ENCODE data around the gene PKMYT1. TPM values are rescaled to one million over a fixed set of nuclear protein-coding genes. Genes with fewer than 3 reads are reported as not detected.

Gene PKMYT1
- polyA plus RNA-seq, 1 donor (not counting 4 experiments of a cell fraction or from before 2014, with no cell fraction given), result 6.9 TPM

- peaks cover 24% of the 10 kb centered on the region for H3K4me1 ChIP-seq (ENCODE audit: control insufficient read depth, extremely low read depth, insufficient read depth, low read length)
- H3K9me3 ChIP-seq (ENCODE audit: control insufficient read depth, low read depth, low read length), result no peaks in the 10 kb centered on the region
- no peak overlapping the region for H3K4me3 ChIP-seq (ENCODE audit: control insufficient read depth in 2 of 3, extremely low read depth in 1 of 3, insufficient read depth in 2 of 3, low read depth in 1 of 3, low read length in 3 of 3)
- dilution Hi-C loops (cut with MboI; ENCODE audit: extremely low pct_ligation_motif_present, low sequenced_read_pairs), result no loop called here
- H3K36me3 ChIP-seq (ENCODE audit: control insufficient read depth in 2 of 2, extremely low read depth in 1 of 2, insufficient read depth in 2 of 2, low read length in 2 of 2), result peaks cover 16 to 28% of the 10 kb centered on the region in 2 experiments
- no peak overlapping the region for H3K27ac ChIP-seq (ENCODE audit: control insufficient read depth, insufficient read depth, low read length)
- H3K79me2 ChIP-seq (ENCODE audit: control insufficient read depth, insufficient read depth, low read length), result no peaks in the 10 kb centered on the region
- no peak for DNase-seq (ENCODE audit: low read depth, low spot score)
- TF ChIP-seq CTCF (optimal IDR thresholded peaks at IDR 0.05 in 1 of 3, IDR thresholded peaks at IDR 0.05 in 1 of 3, conservative IDR thresholded peaks at IDR 0.05 in 1 of 3; ENCODE audit: extremely low read depth in 1 of 3, insufficient read depth in 2 of 3, low read length in 3 of 3), result no peak
- no peak for TF ChIP-seq EZH2 (IDR thresholded peaks at IDR 0.05; ENCODE audit: low read length)
- H3K9ac ChIP-seq (ENCODE audit: control insufficient read depth, extremely low read depth, insufficient read depth, low read length), result no peak overlapping the region
- H3K27me3 ChIP-seq (ENCODE audit: control insufficient read depth, extremely low read depth, insufficient read depth, low read length), result peaks cover 19% of the 10 kb centered on the region
- no peaks in the 10 kb centered on the region for H4K20me1 ChIP-seq (ENCODE audit: control insufficient read depth, extremely low read depth, insufficient read depth, low read length)
- no peak overlapping the region for H3K4me2 ChIP-seq (ENCODE audit: control insufficient read depth, extremely low read depth, insufficient read depth, low read depth, low read length)
- no peaks in the 10 kb centered on the region for H3K9me1 ChIP-seq (ENCODE audit: control insufficient read depth, extremely low read depth, insufficient read depth, low read length)
- no peak overlapping the region for H2AFZ ChIP-seq (ENCODE audit: control insufficient read depth, low read length)
- FAIRE-seq, result no peak
These were observed 45.7 kb upstream of the PKMYT1 start for GRCh38 chr16:3026003-3026378.

GRCh38 chr16:3025032-3026002 lies 45.1 kb upstream of the PKMYT1 start:
- no peak for DNase-seq (ENCODE audit: low read depth, low spot score)
- no peak overlapping the region for H3K9ac ChIP-seq (ENCODE audit: control insufficient read depth, extremely low read depth, insufficient read depth, low read length)
- H3K9me1 ChIP-seq (ENCODE audit: control insufficient read depth, extremely low read depth, insufficient read depth, low read length), result no peaks in the 10 kb centered on the region
- no peaks in the 10 kb centered on the region for H4K20me1 ChIP-seq (ENCODE audit: control insufficient read depth, extremely low read depth, insufficient read depth, low read length)
- peaks cover 16 to 28% of the 10 kb centered on the region in 2 experiments for H3K36me3 ChIP-seq (ENCODE audit: control insufficient read depth in 2 of 2, extremely low read depth in 1 of 2, insufficient read depth in 2 of 2, low read length in 2 of 2)
- no peak for FAIRE-seq
- no peak overlapping the region for H3K4me2 ChIP-seq (ENCODE audit: control insufficient read depth, extremely low read depth, insufficient read depth, low read depth, low read length)
- H2AFZ ChIP-seq (ENCODE audit: control insufficient read depth, low read length), result no peak overlapping the region
- H3K9me3 ChIP-seq (ENCODE audit: control insufficient read depth, low read depth, low read length), result no peaks in the 10 kb centered on the region
- peaks cover 24% of the 10 kb centered on the region for H3K4me1 ChIP-seq (ENCODE audit: control insufficient read depth, extremely low read depth, insufficient read depth, low read length)
- H3K27ac ChIP-seq (ENCODE audit: control insufficient read depth, insufficient read depth, low read length), result no peak overlapping the region
- no peak for TF ChIP-seq CTCF (optimal IDR thresholded peaks at IDR 0.05 in 1 of 3, IDR thresholded peaks at IDR 0.05 in 1 of 3, conservative IDR thresholded peaks at IDR 0.05 in 1 of 3; ENCODE audit: extremely low read depth in 1 of 3, insufficient read depth in 2 of 3, low read length in 3 of 3)
- TF ChIP-seq EZH2 (IDR thresholded peaks at IDR 0.05; ENCODE audit: low read length), result no peak
- H3K27me3 ChIP-seq (ENCODE audit: control insufficient read depth, extremely low read depth, insufficient read depth, low read length), result peaks cover 14% of the 10 kb centered on the region
- H3K79me2 ChIP-seq (ENCODE audit: control insufficient read depth, insufficient read depth, low read length), result no peaks in the 10 kb centered on the region
- dilution Hi-C loops (cut with MboI; ENCODE audit: extremely low pct_ligation_motif_present, low sequenced_read_pairs), result no loop called here
- H3K4me3 ChIP-seq (ENCODE audit: control insufficient read depth in 2 of 3, extremely low read depth in 1 of 3, insufficient read depth in 2 of 3, low read depth in 1 of 3, low read length in 3 of 3), result no peak overlapping the region
